Keratinocyte (primary cell): ENCODE data around the gene RAB29. TPM values are rescaled to one million over a fixed set of nuclear protein-coding genes. Genes with fewer than 3 reads are reported as not detected.

Experiments used
- DNase-seq: peaks from one replicate; pipeline ENCODE4 v3.0.0-alpha.2; 2011; ENCODE audit warnings: low read depth, missing footprints, low spot score
- FAIRE-seq: peaks from 2 replicates; lab custom pipeline; 2011; peaks lifted over from hg19 to GRCh38; lab: Jason Lieb, UNC
- H2AFZ ChIP-seq: 2 replicates; pipeline ENCODE4 v1.6.0; 2012; ENCODE audit warnings: low read length, control low read depth, inconsistent platforms; ENCODE audit not compliant: control insufficient read depth
- H3K27ac ChIP-seq: 2 replicates; pipeline ENCODE4 v1.5.1; 2011; ENCODE audit warnings: low read length; ENCODE audit not compliant: control insufficient read depth, insufficient read depth
- H3K27me3 ChIP-seq: 3 replicates; pipeline ENCODE4 v1.6.0; 2011; ENCODE audit warnings: low read length; ENCODE audit not compliant: control insufficient read depth, insufficient read depth; ENCODE audit errors: extremely low read depth
- H3K36me3 ChIP-seq, 2 experiments: 2 replicates in 1 of 2; 3 replicates in 1 of 2; pipeline ENCODE4 v1.5.1; 2011; ENCODE audit warnings: low read length in 2 of 2, mild to moderate bottlenecking in 1 of 2; ENCODE audit not compliant: control insufficient read depth in 2 of 2, insufficient read depth in 2 of 2; ENCODE audit errors: extremely low read depth in 1 of 2
- H3K4me1 ChIP-seq: 3 replicates; pipeline ENCODE4 v1.5.1; 2011; ENCODE audit warnings: low read length; ENCODE audit not compliant: control insufficient read depth, insufficient read depth; ENCODE audit errors: extremely low read depth
- H3K4me2 ChIP-seq: 3 replicates; pipeline ENCODE4 v1.6.0; 2011; ENCODE audit warnings: low read depth, low read length; ENCODE audit not compliant: control insufficient read depth, insufficient read depth; ENCODE audit errors: extremely low read depth
- H3K4me3 ChIP-seq, 3 experiments: fragments of 200-600 bp in 1 of 3; sonication (generic) in 1 of 3; 2 replicates in 2 of 3; 3 replicates in 1 of 3; pipeline ENCODE4 v1.5.1; 2011 to 2016; ENCODE audit warnings: low read length in 3 of 3, mild to moderate bottlenecking in 3 of 3, control low read depth in 2 of 3, inconsistent platforms in 1 of 3, low read depth in 1 of 3, mixed read lengths in 1 of 3, mixed run types in 1 of 3, moderate library complexity in 1 of 3; ENCODE audit not compliant: control insufficient read depth in 2 of 3, insufficient read depth in 2 of 3; ENCODE audit errors: extremely low read depth in 1 of 3
- H3K79me2 ChIP-seq: 2 replicates; pipeline ENCODE4 v1.6.0; 2012; ENCODE audit warnings: low read length; ENCODE audit not compliant: control insufficient read depth, insufficient read depth
- H3K9ac ChIP-seq: 3 replicates; pipeline ENCODE4 v1.6.0; 2011; ENCODE audit warnings: low read length; ENCODE audit not compliant: control insufficient read depth, insufficient read depth; ENCODE audit errors: extremely low read depth
- H3K9me1 ChIP-seq: 3 replicates; pipeline ENCODE4 v1.6.0; 2011; ENCODE audit warnings: low read length; ENCODE audit not compliant: control insufficient read depth, insufficient read depth; ENCODE audit errors: extremely low read depth
- H3K9me3 ChIP-seq: 2 replicates; pipeline ENCODE4 v1.5.1; 2012; ENCODE audit warnings: low read depth, low read length; ENCODE audit not compliant: control insufficient read depth
- H4K20me1 ChIP-seq: 3 replicates; pipeline ENCODE4 v1.6.0; 2011; ENCODE audit warnings: low read length; ENCODE audit not compliant: control insufficient read depth, insufficient read depth; ENCODE audit errors: extremely low read depth
- CTCF ChIP-seq, 3 experiments: IDR thresholded peaks in 1 of 3; conservative IDR thresholded peaks in 1 of 3; optimal IDR thresholded peaks in 1 of 3; 2 replicates in 2 of 3; 3 replicates in 1 of 3; pipeline versions ENCODE3 to v1.5.1; 2011; ENCODE audit warnings: low read length in 3 of 3, mild to moderate bottlenecking in 3 of 3, moderate library complexity in 2 of 3, control low read depth in 1 of 3, inconsistent platforms in 1 of 3; ENCODE audit not compliant: insufficient read depth in 2 of 3; ENCODE audit errors: extremely low read depth in 1 of 3
- EZH2 ChIP-seq: IDR thresholded peaks from one replicate; pipeline ENCODE4 v1.6.1; 2012; ENCODE audit warnings: inconsistent platforms, mild to moderate bottlenecking, low read length, moderate library complexity
- dilution Hi-C: fragments of 300-500 bp; cut with MboI; formaldehyde crosslinking; loops from one replicate; pipeline ENCODE4 v1.7.0; 2020; ENCODE audit warnings: low sequenced_read_pairs; ENCODE audit not compliant: extremely low pct_ligation_motif_present
- polyA plus RNA-seq, 5 experiments: library from polyadenylated mRNA; depleted of rRNA in 3 of 5; stranded (reverse) in 3 of 5; stranded (forward) in 1 of 5; unstranded in 1 of 5; fragments of >200 nt; gene quantifications; 1 replicate in 1 of 5; 2 replicates in 3 of 5; 3 replicates in 1 of 5; pipeline versions ENCODE4 v1.2.1 to v1.2.3, GENCODE V29; 2011 to 2012; ENCODE audit warnings: missing spikeins in 2 of 5, low read depth in 1 of 5, low replicate concordance in 1 of 5

RAB29 gene
- polyA plus RNA-seq, 1 donor (not counting 4 experiments of a cell fraction or from before 2014, with no cell fraction given), result 26.7 TPM

DNA sequence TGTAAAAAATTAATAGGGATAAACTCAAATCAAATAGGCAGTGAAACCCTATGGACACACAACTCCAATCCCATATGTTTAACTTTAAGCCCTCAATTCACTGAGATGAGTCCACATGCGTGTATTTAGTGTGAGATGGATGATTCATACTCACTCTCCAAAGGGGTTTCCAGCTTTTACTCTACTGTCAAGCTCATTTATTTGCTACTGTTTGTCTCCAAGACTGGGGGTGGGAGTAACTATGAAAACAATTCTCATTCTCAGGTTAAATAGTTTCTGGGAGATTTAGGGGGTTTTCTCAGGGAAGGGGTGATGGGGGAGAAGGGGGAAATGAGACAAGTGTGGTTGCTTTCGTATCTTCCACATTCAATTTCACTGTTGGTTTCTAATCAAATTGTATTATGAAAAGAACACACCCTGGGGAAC, 2.7 kb downstream of the RAB29 start:
- Histone ChIP-seq H3K27me3 (no peaks in the 10 kb centered on the region), H3K9me3 (no peaks in the 10 kb centered on the region), H2AFZ (no peak overlapping the region), H3K79me2 (peaks cover 1% of the 10 kb centered on the region), H3K4me3 (no peak overlapping the region), H3K4me2 (no peak overlapping the region), H3K4me1 (peaks cover 9% of the 10 kb centered on the region), H3K36me3 (peaks cover 2 to 8% of the 10 kb centered on the region in 2 experiments), H3K27ac (no peak overlapping the region), H3K9me1 (no peaks in the 10 kb centered on the region), H4K20me1 (no peaks in the 10 kb centered on the region), H3K9ac (no peak overlapping the region)
- FAIRE-seq (no peak), DNase-seq (no peak)
- dilution Hi-C loops, result no loop called here
- no peak for TF ChIP-seq EZH2
- TF ChIP-seq CTCF (optimal IDR thresholded peaks at IDR 0.05 in 1 of 3, IDR thresholded peaks at IDR 0.05 in 1 of 3, conservative IDR thresholded peaks at IDR 0.05 in 1 of 3; ENCODE audit: extremely low read depth in 1 of 3, insufficient read depth in 2 of 3, low read length in 3 of 3), result no peak

GRCh38 chr1:205770618-205771017, 4.7 kb downstream of the RAB29 start:
- DNase-seq (no peak), FAIRE-seq (no peak)
- Histone ChIP-seq H3K36me3 (peaks cover 2 to 8% of the 10 kb centered on the region in 2 experiments), H3K4me2 (no peak overlapping the region), H3K9me3 (no peaks in the 10 kb centered on the region), H2AFZ (no peak overlapping the region), H3K27me3 (no peaks in the 10 kb centered on the region), H3K27ac (no peak overlapping the region), H3K9me1 (no peaks in the 10 kb centered on the region), H3K79me2 (peaks cover 1% of the 10 kb centered on the region), H4K20me1 (no peaks in the 10 kb centered on the region), H3K4me1 (peaks cover 13% of the 10 kb centered on the region), H3K9ac (no peak overlapping the region), H3K4me3 (no peak overlapping the region)
- TF ChIP-seq EZH2, result no peak
- no peak for TF ChIP-seq CTCF (optimal IDR thresholded peaks at IDR 0.05 in 1 of 3, IDR thresholded peaks at IDR 0.05 in 1 of 3, conservative IDR thresholded peaks at IDR 0.05 in 1 of 3; ENCODE audit: extremely low read depth in 1 of 3, insufficient read depth in 2 of 3, low read length in 3 of 3)
- dilution Hi-C loops, result no loop called here
